Activated T-cell treated with anti-CD3 and anti-CD28 coated beads for 48 hours (primary cell): ENCODE measurements around the gene DPEP2.
"Not testable (repeated sequence)": the region's sequence is repeated elsewhere in the genome, so short reads cannot be mapped to it uniquely, and the experiment has no call there.

Source experiments
- DNase-seq: peaks from one replicate; pipeline ENCODE4 v3.0.0-alpha.2; 2020; ENCODE audit warnings: low read depth

Gene DPEP2

GRCh38 chr16:67998779-67999688 lies at the start of gene DPEP2:
Gene DPEP2 (minus strand): TSS chr16:67999484. CDS start chr16:67993212, 6,272 bp downstream.
- not testable (repeated sequence) for DNase-seq

- DNase-seq: no peak
These were observed 48.7 kb upstream of the DPEP2 start for GRCh38 chr16:68047987-68048386.

GRCh38 chr16:68046106-68046505 lies 46.8 kb upstream of the DPEP2 start:
- no peak for DNase-seq

GRCh38 chr16:68041783-68042182 lies 42.5 kb upstream of the DPEP2 start:
- no peak for DNase-seq

- DNase-seq: peak; percentile 83
These were observed 41.4 kb upstream of the DPEP2 start for GRCh38 chr16:68040506-68041288.

- no peak for DNase-seq
These were observed 38.7 kb upstream of the DPEP2 start for GRCh38 chr16:68037841-68038597.

GRCh38 chr16:68035227-68035626 lies 35.9 kb upstream of the DPEP2 start:
- DNase-seq: no peak

- DNase-seq: no peak
These were observed 33.8 kb upstream of the DPEP2 start for GRCh38 chr16:68033101-68033500.

- no peak for DNase-seq
These were observed 32.7 kb upstream of the DPEP2 start for GRCh38 chr16:68031951-68032350.

- DNase-seq: not testable (repeated sequence)
These were observed 30.8 kb upstream of the DPEP2 start for GRCh38 chr16:68030108-68030507.

GRCh38 chr16:68028996-68029395 lies 29.7 kb upstream of the DPEP2 start:
- no peak for DNase-seq

GRCh38 chr16:68022728-68023537 lies 23.6 kb upstream of the DPEP2 start, which contains the start of the genes DDX28 and DUS2:
Gene DDX28 (minus strand): TSS chr16:68023232. CDS start chr16:68023202, 30 bp downstream.
Gene DUS2 (plus strand): TSS chr16:68023284. CDS start chr16:68038024, 14,740 bp downstream.
- DNase-seq: peak; percentile 93

- no peak for DNase-seq
These were observed 23.0 kb upstream of the DPEP2 start for GRCh38 chr16:68022278-68022727.

GRCh38 chr16:68021490-68021889 lies 22.2 kb upstream of the DPEP2 start:
- DNase-seq: no peak

GRCh38 chr16:68019167-68019680 lies 19.9 kb upstream of the DPEP2 start:
- DNase-seq: no peak

GRCh38 chr16:68015681-68016080 lies 16.4 kb upstream of the DPEP2 start, which contains the start of gene DPEP2NB:
Gene DPEP2NB (minus strand): TSS chr16:68015911. CDS start chr16:68015770, 141 bp downstream.
- no peak for DNase-seq

- no peak for DNase-seq
These were observed 14.2 kb upstream of the DPEP2 start for GRCh38 chr16:68013440-68013839.

GRCh38 chr16:68009872-68010271 lies 10.6 kb upstream of the DPEP2 start:
- DNase-seq: not testable (repeated sequence)

GRCh38 chr16:68009157-68009735 lies 10.0 kb upstream of the DPEP2 start:
- no peak for DNase-seq

GRCh38 chr16:68005786-68006286 lies 6.6 kb upstream of the DPEP2 start:
- no peak for DNase-seq
